ENCODE data around the gene CFL1.

Gene CFL1

GRCh38 chr11:65857853-65858680 is at the start of gene CFL1:
Gene CFL1 (minus strand): TSS chr11:65858180. CDS start chr11:65858099, 81 bp downstream.
- CTCF ChIA-PET: interaction anchor here (0.6 to 6.0 kb wide), 9 partner anchors 8 to 165 kb away, joined by 3 to 174 read pairs (median 5); partner anchors contain the start of genes EFEMP2 and FIBP
- no peak for TF ChIP-seq CTCF (IDR thresholded peaks at IDR 0.05; ENCODE audit: insufficient read depth, low read length, missing control alignments)
- peak; percentile 85 for DNase-seq (ENCODE audit: low read depth, low spot score)
- POLR2A ChIA-PET: interaction anchor here (0.6 to 5.2 kb wide), 20 partner anchors 8 to 243 kb away, joined by 3 to 103 read pairs (median 4); partner anchors contain the start of genes CCDC85B, EFEMP2, FIBP and KAT5
- H3K4me3 ChIP-seq (ENCODE audit: low read depth, low read length): peak within 1 kb of the TSS; percentile 95

- CTCF ChIA-PET: interaction anchor here (1.0 to 18.8 kb wide), 3 partner anchors 16 to 139 kb away, joined by 3 to 394 read pairs (median 3); partner anchors contain the start of genes CCDC85B and FIBP
- TF ChIP-seq CTCF (IDR thresholded peaks at IDR 0.05; ENCODE audit: insufficient read depth, low read length, missing control alignments): no peak
- POLR2A ChIA-PET: interaction anchor here (0.8 to 3.1 kb wide), 4 partner anchors 8 to 18 kb away, joined by 3 to 13 read pairs (median 4); partner anchors contain the start of gene CCDC85B
- H3K4me3 ChIP-seq (ENCODE audit: low read depth, low read length): no peak overlapping the region
- DNase-seq (ENCODE audit: low read depth, low spot score): no peak
These were observed 48.6 kb upstream of the CFL1 start for GRCh38 chr11:65906602-65907001.

- no peak for DNase-seq (ENCODE audit: low read depth, low spot score)
- no peak overlapping the region for H3K4me3 ChIP-seq (ENCODE audit: low read depth, low read length)
- POLR2A ChIA-PET: interaction anchor here (1.2 to 7.7 kb wide), 4 partner anchors 8 to 14 kb away, joined by 7 to 136 read pairs (median 12); partner anchors contain the start of genes CCDC85B and FIBP
- CTCF ChIA-PET: interaction anchor here (1.4 to 18.8 kb wide), 2 partner anchors 8 to 13 kb away, joined by 5 to 394 read pairs; partner anchors contain the start of genes CCDC85B and FIBP
- no peak for TF ChIP-seq CTCF (IDR thresholded peaks at IDR 0.05; ENCODE audit: insufficient read depth, low read length, missing control alignments)
These were observed 45.7 kb upstream of the CFL1 start for GRCh38 chr11:65903715-65904114.

- no peak for TF ChIP-seq CTCF (IDR thresholded peaks at IDR 0.05; ENCODE audit: insufficient read depth, low read length, missing control alignments)
- CTCF ChIA-PET: interaction anchor here (1.4 to 18.8 kb wide), 2 partner anchors 9 to 13 kb away, joined by 5 to 394 read pairs; partner anchors contain the start of genes CCDC85B and FIBP
- H3K4me3 ChIP-seq (ENCODE audit: low read depth, low read length): peak overlapping the region; percentile 13; the same call in 1 of the 2 replicates
- POLR2A ChIA-PET: interaction anchor here (1.2 to 7.7 kb wide), 4 partner anchors 9 to 15 kb away, joined by 7 to 136 read pairs (median 12); partner anchors contain the start of genes CCDC85B and FIBP
- no peak for DNase-seq (ENCODE audit: low read depth, low spot score)
These were observed 45.1 kb upstream of the CFL1 start for GRCh38 chr11:65903068-65903481.

- TF ChIP-seq CTCF (IDR thresholded peaks at IDR 0.05; ENCODE audit: insufficient read depth, low read length, missing control alignments): no peak
- H3K4me3 ChIP-seq (ENCODE audit: low read depth, low read length): peak overlapping the region; percentile 98
- CTCF ChIA-PET: interaction anchor here (1.5 to 18.8 kb wide), 4 partner anchors 10 to 88 kb away, joined by 4 to 394 read pairs (median 6); partner anchors contain the start of genes CCDC85B and FIBP
- DNase-seq (ENCODE audit: low read depth, low spot score): no peak
- POLR2A ChIA-PET: interaction anchor here (0.7 to 7.7 kb wide), 7 partner anchors 10 to 35 kb away, joined by 3 to 136 read pairs (median 5); partner anchors contain the start of genes CCDC85B and FIBP
These were observed 42.9 kb upstream of the CFL1 start for GRCh38 chr11:65900899-65901180.
